C4-2B (cell line): ENCODE data around the gene MEGF11.

ENCODE experiments used
- ZFX ChIP-seq: fragments of 450-650 bp; IDR thresholded peaks from 2 replicates; pipeline ENCODE4 v1.6.1; 2017
- TF ChIP-seq, protein P1 (sequence below): fragments of 450-650 bp; conservative IDR thresholded peaks from 2 replicates; pipeline ENCODE4 v1.5.1; 2017; ENCODE audit warnings: mild to moderate bottlenecking

DNA sequence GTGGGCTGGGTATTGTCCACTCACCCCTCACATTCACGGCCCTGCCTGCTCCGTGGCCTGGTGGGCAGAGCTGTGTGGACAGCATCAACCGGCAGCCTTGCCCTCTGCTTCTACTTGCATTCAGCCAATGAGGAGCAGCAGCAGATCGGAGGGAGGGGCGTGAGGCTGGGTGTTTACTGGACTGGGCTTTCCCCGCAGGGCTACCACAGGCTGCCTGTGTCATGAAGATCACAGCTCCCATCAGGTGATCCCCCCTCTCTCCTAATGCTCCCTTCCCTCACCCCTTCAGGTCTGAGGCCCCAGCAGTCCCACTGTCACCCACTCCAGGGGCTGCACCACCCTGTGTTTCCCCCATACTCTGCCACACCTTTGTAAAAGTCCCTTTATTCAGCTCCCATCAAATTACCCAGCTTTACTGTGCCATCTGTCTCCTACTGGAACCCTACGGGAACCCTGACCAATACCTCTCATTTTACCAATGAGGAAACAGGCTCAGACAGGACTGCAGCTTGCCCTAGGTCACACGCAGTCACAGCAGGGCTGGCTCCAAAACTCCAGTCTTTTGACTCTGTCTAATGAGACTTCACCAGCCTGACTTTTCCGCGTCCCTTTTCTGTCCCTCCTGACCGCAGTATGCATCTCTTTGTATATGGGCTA lies 81.1 kb downstream of the MEGF11 start:
- TF ChIP-seq, protein P1, sequence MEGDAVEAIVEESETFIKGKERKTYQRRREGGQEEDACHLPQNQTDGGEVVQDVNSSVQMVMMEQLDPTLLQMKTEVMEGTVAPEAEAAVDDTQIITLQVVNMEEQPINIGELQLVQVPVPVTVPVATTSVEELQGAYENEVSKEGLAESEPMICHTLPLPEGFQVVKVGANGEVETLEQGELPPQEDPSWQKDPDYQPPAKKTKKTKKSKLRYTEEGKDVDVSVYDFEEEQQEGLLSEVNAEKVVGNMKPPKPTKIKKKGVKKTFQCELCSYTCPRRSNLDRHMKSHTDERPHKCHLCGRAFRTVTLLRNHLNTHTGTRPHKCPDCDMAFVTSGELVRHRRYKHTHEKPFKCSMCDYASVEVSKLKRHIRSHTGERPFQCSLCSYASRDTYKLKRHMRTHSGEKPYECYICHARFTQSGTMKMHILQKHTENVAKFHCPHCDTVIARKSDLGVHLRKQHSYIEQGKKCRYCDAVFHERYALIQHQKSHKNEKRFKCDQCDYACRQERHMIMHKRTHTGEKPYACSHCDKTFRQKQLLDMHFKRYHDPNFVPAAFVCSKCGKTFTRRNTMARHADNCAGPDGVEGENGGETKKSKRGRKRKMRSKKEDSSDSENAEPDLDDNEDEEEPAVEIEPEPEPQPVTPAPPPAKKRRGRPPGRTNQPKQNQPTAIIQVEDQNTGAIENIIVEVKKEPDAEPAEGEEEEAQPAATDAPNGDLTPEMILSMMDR = no peak
- no peak for TF ChIP-seq ZFX
